ENCODE measurements around the gene GPR146.
"Not testable (repeated sequence)": the region's sequence is repeated elsewhere in the genome, so short reads cannot be mapped to it uniquely, and the experiment has no call there.

The GPR146 gene

DNA sequence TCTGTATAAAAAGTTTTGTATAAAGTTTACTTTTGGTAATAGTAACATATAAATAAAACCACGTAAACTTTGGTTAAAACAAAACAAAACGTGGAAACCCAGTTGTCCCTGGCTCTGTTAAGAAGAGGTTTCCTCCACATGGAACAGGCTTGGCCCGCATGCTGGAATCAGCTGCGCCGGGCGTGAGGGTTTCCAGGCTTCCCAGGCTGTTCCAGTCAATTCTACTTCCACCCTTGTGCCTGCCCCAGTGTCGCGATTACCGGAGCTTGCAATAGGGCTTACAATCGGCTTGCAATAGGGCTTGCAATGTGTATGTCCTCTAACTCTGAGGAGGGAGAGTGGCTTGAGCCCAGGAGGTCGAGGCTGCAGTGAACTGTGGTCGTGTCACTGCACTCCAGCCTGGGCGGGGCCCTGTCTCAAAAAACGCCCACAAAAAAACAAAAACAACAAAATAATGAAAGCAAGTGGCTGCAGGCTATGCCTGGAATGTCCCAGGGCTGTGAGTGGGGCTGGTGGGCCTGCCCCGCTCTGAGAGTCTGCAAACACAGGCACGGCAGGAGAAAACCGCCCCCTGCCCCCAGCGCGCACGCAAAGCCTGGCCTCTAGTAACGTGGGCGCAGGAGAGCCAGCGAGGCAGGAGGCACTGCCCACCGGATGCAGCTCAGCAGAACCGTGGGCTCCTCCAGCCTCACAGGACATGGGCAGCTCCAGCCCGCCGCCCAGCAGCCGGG, 45.0 kb upstream of the GPR146 start:
- no peak for DNase-seq (ENCODE audit: low read depth)
- no peak overlapping the region for H3K4me3 ChIP-seq (ENCODE audit: low read depth, low read length)
- TF ChIP-seq, protein P1, sequence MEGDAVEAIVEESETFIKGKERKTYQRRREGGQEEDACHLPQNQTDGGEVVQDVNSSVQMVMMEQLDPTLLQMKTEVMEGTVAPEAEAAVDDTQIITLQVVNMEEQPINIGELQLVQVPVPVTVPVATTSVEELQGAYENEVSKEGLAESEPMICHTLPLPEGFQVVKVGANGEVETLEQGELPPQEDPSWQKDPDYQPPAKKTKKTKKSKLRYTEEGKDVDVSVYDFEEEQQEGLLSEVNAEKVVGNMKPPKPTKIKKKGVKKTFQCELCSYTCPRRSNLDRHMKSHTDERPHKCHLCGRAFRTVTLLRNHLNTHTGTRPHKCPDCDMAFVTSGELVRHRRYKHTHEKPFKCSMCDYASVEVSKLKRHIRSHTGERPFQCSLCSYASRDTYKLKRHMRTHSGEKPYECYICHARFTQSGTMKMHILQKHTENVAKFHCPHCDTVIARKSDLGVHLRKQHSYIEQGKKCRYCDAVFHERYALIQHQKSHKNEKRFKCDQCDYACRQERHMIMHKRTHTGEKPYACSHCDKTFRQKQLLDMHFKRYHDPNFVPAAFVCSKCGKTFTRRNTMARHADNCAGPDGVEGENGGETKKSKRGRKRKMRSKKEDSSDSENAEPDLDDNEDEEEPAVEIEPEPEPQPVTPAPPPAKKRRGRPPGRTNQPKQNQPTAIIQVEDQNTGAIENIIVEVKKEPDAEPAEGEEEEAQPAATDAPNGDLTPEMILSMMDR (IDR thresholded peaks at IDR 0.05; ENCODE audit: low read depth, low read length, missing control alignments) = no peak
- in situ Hi-C loops (cut with HindIII; ENCODE audit: low sequenced_read_pairs) = loop anchor here (25.0 kb wide), 1 partner anchor 163 kb away; the partner anchor contains the start of gene ZFAND2A

DNA sequence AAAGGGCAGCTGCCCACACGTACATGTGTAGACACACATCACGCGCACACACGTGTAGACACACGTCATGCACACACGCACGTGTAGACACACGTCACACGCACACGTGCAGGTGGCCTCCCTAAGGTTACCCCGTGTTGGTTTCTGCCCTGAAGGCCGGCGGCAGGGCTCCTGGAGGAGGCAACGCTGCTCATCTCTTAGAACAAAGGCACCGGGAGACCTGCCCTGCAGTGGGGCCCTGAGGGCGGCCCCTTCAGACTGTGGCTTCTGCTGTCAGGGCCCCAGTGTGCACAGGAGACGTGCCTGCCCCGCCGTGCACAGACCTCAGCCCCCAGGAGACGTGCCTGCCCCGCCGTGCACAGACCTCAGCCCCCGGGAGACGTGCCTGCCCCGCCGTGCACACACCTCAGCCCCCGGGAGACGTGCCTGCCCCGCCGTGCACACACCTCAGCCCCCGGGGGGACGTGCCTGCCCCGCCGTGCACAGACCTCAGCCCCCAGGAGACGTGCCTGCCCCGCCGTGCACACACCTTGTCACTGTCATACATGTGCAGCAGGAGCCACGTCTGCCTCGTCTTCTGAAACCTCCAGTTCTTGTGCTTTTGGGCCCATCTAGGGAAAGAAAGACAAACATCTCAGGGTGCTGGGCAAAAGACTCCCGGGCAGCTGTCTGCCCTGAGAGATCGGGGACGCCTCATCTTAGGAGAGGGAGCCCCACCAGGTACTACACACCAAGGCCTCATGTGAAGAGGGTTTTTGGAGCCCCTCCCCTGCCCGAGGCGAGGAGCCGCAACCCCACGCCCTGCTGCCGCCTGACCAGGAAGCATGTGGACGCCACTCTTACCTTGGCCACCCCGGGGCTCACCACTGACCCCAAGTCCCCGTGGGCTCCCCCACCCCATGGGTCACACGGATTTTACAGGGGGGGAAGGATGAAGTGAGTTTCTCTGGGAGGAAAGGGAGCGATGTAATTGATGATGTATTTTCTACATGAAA, 44.1 kb upstream of the GPR146 start:
- no peak overlapping the region for H3K4me3 ChIP-seq (ENCODE audit: low read depth, low read length)
- TF ChIP-seq, protein P1 (IDR thresholded peaks at IDR 0.05; ENCODE audit: low read depth, low read length, missing control alignments) = no peak
- in situ Hi-C loops (cut with HindIII; ENCODE audit: low sequenced_read_pairs) = loop anchor here (25.0 kb wide), 1 partner anchor 162 kb away; the partner anchor contains the start of gene ZFAND2A
- DNase-seq (ENCODE audit: low read depth) = no peak

DNA sequence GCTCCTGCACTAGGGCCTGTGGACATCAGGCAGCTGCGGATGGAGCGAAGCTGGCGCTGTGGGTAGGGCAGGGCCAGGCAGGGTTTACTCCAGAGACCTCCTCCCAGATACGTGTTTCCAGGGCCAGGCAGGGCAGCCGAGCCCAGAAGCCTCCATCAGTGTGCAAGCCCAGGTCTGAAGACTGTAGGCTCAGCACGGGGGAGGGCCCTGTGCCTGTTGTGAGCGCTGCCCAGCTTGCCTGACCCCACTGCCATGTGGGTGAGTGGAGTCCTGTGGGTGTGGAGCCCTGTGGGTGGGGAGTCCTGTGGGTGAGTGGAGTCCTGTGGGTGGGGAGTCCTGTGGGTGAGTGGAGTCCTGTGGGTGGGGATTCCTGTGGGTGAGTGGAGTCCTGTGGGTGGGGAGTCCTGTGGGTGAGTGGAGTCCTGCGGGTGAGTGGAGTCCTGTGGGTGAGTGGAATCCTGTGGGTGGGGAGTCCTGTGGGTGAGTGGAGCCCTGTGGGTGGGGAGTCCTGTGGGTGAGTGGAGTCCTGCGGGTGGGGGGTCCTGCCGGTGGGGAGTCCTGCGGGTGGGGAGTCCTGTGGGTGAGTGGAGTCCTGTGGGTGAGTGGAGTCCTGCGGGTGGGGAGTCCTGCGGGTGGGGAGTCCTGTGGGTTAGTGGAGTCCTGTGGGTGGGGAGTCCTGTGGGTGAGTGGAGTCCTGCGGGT, 43.1 kb upstream of the GPR146 start:
- in situ Hi-C loops (cut with HindIII; ENCODE audit: low sequenced_read_pairs) = not testable (repeated sequence)

DNA sequence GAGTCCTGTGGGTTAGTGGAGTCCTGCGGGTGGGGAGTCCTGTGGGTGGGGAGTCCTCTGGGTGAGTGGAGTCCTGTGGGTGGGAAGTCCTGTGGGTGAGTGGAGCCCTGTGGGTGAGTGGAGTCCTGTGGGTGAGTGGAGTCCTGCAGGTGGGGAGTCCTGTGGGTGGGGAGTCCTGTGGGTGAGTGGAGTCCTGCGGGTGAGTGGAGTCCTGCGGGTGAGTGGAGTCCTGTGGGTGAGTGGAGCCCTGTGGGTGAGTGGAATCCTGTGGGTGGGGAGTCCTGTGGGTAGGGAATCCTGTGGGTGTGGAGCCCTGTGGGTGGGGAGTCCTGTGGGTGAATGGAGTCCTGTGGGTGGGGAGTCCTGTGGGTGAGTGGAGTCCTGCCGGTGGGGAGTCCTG, 42.3 kb upstream of the GPR146 start:
- in situ Hi-C loops (cut with HindIII; ENCODE audit: low sequenced_read_pairs); H3K4me3 ChIP-seq (ENCODE audit: low read depth, low read length); DNase-seq (ENCODE audit: low read depth): not testable (repeated sequence)

More for the DNA sequence above, 43.1 kb upstream of the GPR146 start:
- H3K4me3 ChIP-seq (ENCODE audit: low read depth, low read length); DNase-seq (ENCODE audit: low read depth): not testable (repeated sequence)

GRCh38 chr7:1002445-1002844, 41.9 kb upstream of the GPR146 start:
- H3K4me3 ChIP-seq (ENCODE audit: low read depth, low read length); in situ Hi-C loops (cut with HindIII; ENCODE audit: low sequenced_read_pairs); DNase-seq (ENCODE audit: low read depth): not testable (repeated sequence)

GRCh38 chr7:1004018-1004852, 40.1 kb upstream of the GPR146 start:
- in situ Hi-C loops (cut with HindIII; ENCODE audit: low sequenced_read_pairs) = no loop called here
- TF ChIP-seq, protein P1 (IDR thresholded peaks at IDR 0.05; ENCODE audit: low read depth, low read length, missing control alignments) = no peak
- H3K4me3 ChIP-seq (ENCODE audit: low read depth, low read length) = no peak overlapping the region
- no peak for DNase-seq (ENCODE audit: low read depth)

DNA sequence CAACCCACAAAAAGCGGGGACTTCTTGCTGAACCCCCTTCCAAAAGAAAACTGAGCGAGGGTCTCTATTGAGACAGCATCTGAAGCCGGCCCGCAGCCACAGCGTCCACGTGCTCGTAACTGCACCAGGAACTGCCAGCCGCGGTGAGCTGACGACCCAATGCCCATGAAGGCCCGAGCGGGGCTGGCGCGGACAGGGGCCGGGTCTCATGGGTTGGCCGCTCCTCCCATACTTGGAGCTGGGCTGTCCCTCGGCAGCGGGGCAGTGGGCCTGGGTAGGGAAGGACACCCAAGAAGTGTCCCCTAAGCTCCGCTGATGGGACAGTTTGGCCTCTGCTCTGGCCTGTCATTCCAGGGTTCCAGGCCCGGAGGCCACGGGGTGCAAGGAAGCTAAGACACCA, 39.0 kb upstream of the GPR146 start:
- in situ Hi-C loops (cut with HindIII; ENCODE audit: low sequenced_read_pairs) = no loop called here
- no peak for DNase-seq (ENCODE audit: low read depth)
- H3K4me3 ChIP-seq (ENCODE audit: low read depth, low read length) = no peak overlapping the region
- TF ChIP-seq, protein P1 (IDR thresholded peaks at IDR 0.05; ENCODE audit: low read depth, low read length, missing control alignments) = no peak
